Measurements from ENCODE around the gene DAPK2. TPM values are rescaled to one million over a fixed set of nuclear protein-coding genes. Genes with fewer than 3 reads are reported as not detected.
"Not testable (repeated sequence)": the region's sequence is repeated elsewhere in the genome, so short reads cannot be mapped to it uniquely, and the experiment has no call there.

DAPK2 gene
- total RNA-seq, 1 experiment from 2014 or later, result 1.4 TPM

GRCh38 chr15:63900306-63900705 lies 146.0 kb downstream of the DAPK2 start:
- BruUV-seq (replicated peaks), result no TSS peak
- Histone ChIP-seq H3K4me1 (peaks cover 10% of the 10 kb centered on the region), H3K4me3 (ENCODE audit: low read depth, low read length) (no peak overlapping the region), H3K27me3 (replicated peaks; ENCODE audit: control insufficient read depth, insufficient read depth, low read length) (no peaks in the 10 kb centered on the region), H3K9me3 (no peaks in the 10 kb centered on the region), H3K36me3 (ENCODE audit: control insufficient read depth, insufficient read depth, low read length) (no peaks in the 10 kb centered on the region)
- ChIA-PET CTCF (interaction anchor here (0.7 kb wide), 1 partner anchor 148 kb away, joined by 8 read pairs; no protein-coding TSS in a partner anchor), POLR2A (no interaction called here)
- Mint-ChIP-seq H3K27ac (ENCODE audit: unreplicated experiment) (no peak overlapping the region), H3K4me1 (ENCODE audit: low read depth, unreplicated experiment) (peaks cover 9% of the 10 kb centered on the region), H3K4me3 (ENCODE audit: unreplicated experiment) (no peak overlapping the region), H3K27me3 (ENCODE audit: insufficient read depth, unreplicated experiment) (no peaks in the 10 kb centered on the region), H3K9me3 (ENCODE audit: unreplicated experiment) (no peaks in the 10 kb centered on the region), H3K36me3 (ENCODE audit: insufficient read depth, unreplicated experiment) (no peaks in the 10 kb centered on the region)
- DNase-seq, result no peak
- intact Hi-C loops (cut with micrococcal nuclease; ENCODE audit: unreplicated experiment), result no loop called here
- no peak for TF ChIP-seq CTCF (IDR thresholded peaks at IDR 0.05; ENCODE audit: insufficient read depth in 1 of 2, low read depth in 1 of 2, low read length in 1 of 2, severe bottlenecking in 1 of 2, unreplicated experiment in 1 of 2)

- peaks cover 10% of the 10 kb centered on the region for H3K4me1 ChIP-seq
- H3K4me3 Mint-ChIP-seq (ENCODE audit: unreplicated experiment); H3K27ac Mint-ChIP-seq (ENCODE audit: unreplicated experiment); H3K36me3 ChIP-seq (ENCODE audit: control insufficient read depth, insufficient read depth, low read length); DNase-seq; intact Hi-C loops (cut with micrococcal nuclease; ENCODE audit: unreplicated experiment); BruUV-seq (replicated peaks); H3K36me3 Mint-ChIP-seq (ENCODE audit: insufficient read depth, unreplicated experiment); H3K9me3 ChIP-seq; H3K27me3 ChIP-seq (replicated peaks; ENCODE audit: control insufficient read depth, insufficient read depth, low read length); H3K4me3 ChIP-seq (ENCODE audit: low read depth, low read length); H3K27me3 Mint-ChIP-seq (ENCODE audit: insufficient read depth, unreplicated experiment); H3K9me3 Mint-ChIP-seq (ENCODE audit: unreplicated experiment); POLR2A ChIA-PET; H3K4me1 Mint-ChIP-seq (ENCODE audit: low read depth, unreplicated experiment): not testable (repeated sequence)
- CTCF ChIA-PET, result interaction anchor here (0.7 kb wide), 2 partner anchors 231 to 1429 kb away, joined by 4 read pairs; no protein-coding TSS in a partner anchor
Observed at GRCh38 chr15:63899606-63900005, 146.7 kb downstream of the DAPK2 start.

- H3K27me3 ChIP-seq (replicated peaks; ENCODE audit: control insufficient read depth, insufficient read depth, low read length), result no peaks in the 10 kb centered on the region
- no peak overlapping the region for H3K4me3 ChIP-seq (ENCODE audit: low read depth, low read length)
- H3K36me3 ChIP-seq (ENCODE audit: control insufficient read depth, insufficient read depth, low read length), result no peaks in the 10 kb centered on the region
- no peaks in the 10 kb centered on the region for H3K36me3 Mint-ChIP-seq (ENCODE audit: insufficient read depth, unreplicated experiment)
- no peak for DNase-seq
- H3K4me3 Mint-ChIP-seq (ENCODE audit: unreplicated experiment), result no peak overlapping the region
- ChIA-PET POLR2A (no interaction called here), CTCF (interaction anchor here (0.7 kb wide), 1 partner anchor 232 kb away, joined by 4 read pairs; no protein-coding TSS in a partner anchor)
- peaks cover 10% of the 10 kb centered on the region for H3K4me1 ChIP-seq
- intact Hi-C loops (cut with micrococcal nuclease; ENCODE audit: unreplicated experiment), result no loop called here
- no peaks in the 10 kb centered on the region for H3K9me3 Mint-ChIP-seq (ENCODE audit: unreplicated experiment)
- TF ChIP-seq CTCF (IDR thresholded peaks at IDR 0.05; ENCODE audit: insufficient read depth in 1 of 2, low read depth in 1 of 2, low read length in 1 of 2, severe bottlenecking in 1 of 2, unreplicated experiment in 1 of 2), result no peak
- no peak overlapping the region for H3K27ac Mint-ChIP-seq (ENCODE audit: unreplicated experiment)
- H3K4me1 Mint-ChIP-seq (ENCODE audit: low read depth, unreplicated experiment), result peaks cover 9% of the 10 kb centered on the region
- H3K27me3 Mint-ChIP-seq (ENCODE audit: insufficient read depth, unreplicated experiment), result no peaks in the 10 kb centered on the region
- no peaks in the 10 kb centered on the region for H3K9me3 ChIP-seq
- BruUV-seq (replicated peaks), result no TSS peak
Observed at GRCh38 chr15:63899193-63899592, 147.1 kb downstream of the DAPK2 start.
